GM12878 (cell line): Measurements from ENCODE around the gene SELENOO.

Source experiments
- CTCF ChIP-seq, 3 experiments: IDR thresholded peaks in 2 of 3; conservative IDR thresholded peaks in 1 of 3; 2 replicates each; pipeline ENCODE4 v1.5.1; 2011; ENCODE audit warnings: low read depth in 3 of 3, low read length in 3 of 3, mild to moderate bottlenecking in 3 of 3, control low read depth in 2 of 3, moderate library complexity in 2 of 3, inconsistent platforms in 1 of 3, mixed read lengths in 1 of 3; ENCODE audit not compliant: control insufficient read depth in 2 of 3, insufficient read depth in 1 of 3; ENCODE audit errors: extremely low read depth in 1 of 3
- DPF2 ChIP-seq: fragments of 450-650 bp; IDR thresholded peaks from 2 replicates; pipeline ENCODE4 v1.6.1; 2017; ENCODE audit warnings: mild to moderate bottlenecking
- POLR2AphosphoS5 ChIP-seq: IDR thresholded peaks from 2 replicates; pipeline ENCODE4 v1.6.1; 2011; ENCODE audit warnings: mild to moderate bottlenecking, low read length, inconsistent platforms
- RAD51 ChIP-seq: fragments of 450-650 bp; IDR thresholded peaks from 2 replicates; pipeline ENCODE4 v1.6.1; 2016; ENCODE audit warnings: moderate library complexity, mild to moderate bottlenecking, inconsistent platforms
- RELB ChIP-seq: fragments of 450-650 bp; IDR thresholded peaks from 2 replicates; pipeline ENCODE4 v1.6.1; 2017; ENCODE audit warnings: low read depth, mild to moderate bottlenecking, moderate library complexity
- YY1 ChIP-seq: IDR thresholded peaks from 2 replicates; pipeline ENCODE4 v1.6.1; 2011; ENCODE audit warnings: low read depth, mild to moderate bottlenecking, low read length

GRCh38 chr22:50175191-50175461 lies 25.7 kb upstream of the SELENOO start:
- no peak for TF ChIP-seq POLR2AphosphoS5
- TF ChIP-seq CTCF (IDR thresholded peaks at IDR 0.05 in 2 of 3, conservative IDR thresholded peaks at IDR 0.05 in 1 of 3; ENCODE audit: control insufficient read depth in 2 of 3, extremely low read depth in 1 of 3, insufficient read depth in 1 of 3, low read depth in 3 of 3, low read length in 3 of 3) = no peak
- no peak for TF ChIP-seq RELB
- no peak for TF ChIP-seq YY1
- no peak for TF ChIP-seq RAD51
- no peak for TF ChIP-seq DPF2
